GM18517 (cell line): Measurements from ENCODE around the gene VMP1.
A peak's percentile ranks its signal among the peaks of the same experiment; 100 is the strongest.
"Not testable (repeated sequence)": the region's sequence is repeated elsewhere in the genome, so short reads cannot be mapped to it uniquely, and the experiment has no call there.

ENCODE experiments used
- ATAC-seq: cut with Tn5 transposase; IDR thresholded peaks from one replicate; pipeline ENCODE4 v1.9.1; 2021; ENCODE audit warnings: mild to moderate bottlenecking, moderate library complexity; ENCODE audit not compliant: unreplicated experiment

The VMP1 gene

DNA sequence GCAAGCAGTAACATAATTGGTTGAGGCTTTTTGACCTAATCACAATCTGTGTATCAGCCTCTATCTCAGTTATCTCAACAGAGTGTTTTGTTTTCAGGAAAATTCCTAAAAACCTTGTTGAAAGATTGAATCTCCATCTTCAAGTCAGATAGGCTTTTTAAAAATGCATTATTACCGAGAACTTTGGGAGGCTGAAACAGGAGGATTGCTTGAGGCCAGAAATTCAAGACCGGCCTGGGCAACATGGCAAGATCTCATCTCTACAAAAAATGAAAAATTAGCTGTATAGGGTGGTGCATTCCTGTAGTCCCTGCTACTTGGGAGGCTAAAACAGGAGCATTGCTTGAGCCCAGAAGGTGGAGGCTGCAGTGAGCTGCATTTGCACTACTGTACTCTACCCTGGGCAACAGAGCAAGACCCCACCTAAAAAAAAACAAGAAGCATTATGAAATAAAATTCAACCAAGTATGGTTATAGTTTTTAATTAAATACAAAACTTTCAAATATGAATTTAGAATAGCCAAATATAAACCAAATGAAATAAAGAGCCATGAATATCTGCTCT, 68.4 kb downstream of the VMP1 start:
- ATAC-seq, result no peak

DNA sequence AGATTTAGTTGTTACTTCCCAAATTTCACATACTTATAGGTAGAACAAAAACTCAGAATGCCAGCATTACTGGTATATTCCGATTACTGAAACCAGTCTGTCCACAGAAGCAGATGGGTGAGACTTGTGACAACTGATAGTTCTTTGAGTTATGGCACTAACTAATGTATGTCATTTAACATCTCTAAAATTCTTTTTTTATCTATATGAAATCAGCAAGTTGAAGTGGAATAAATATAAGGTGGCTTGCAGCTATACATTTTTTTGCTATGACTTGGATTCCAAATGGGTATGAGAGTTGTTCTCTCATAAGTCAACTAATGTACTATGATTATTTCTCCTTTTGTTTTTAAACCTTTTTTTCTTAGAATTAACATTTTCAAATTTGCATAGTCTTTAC, 69.1 kb downstream of the VMP1 start:
- ATAC-seq, result no peak

DNA sequence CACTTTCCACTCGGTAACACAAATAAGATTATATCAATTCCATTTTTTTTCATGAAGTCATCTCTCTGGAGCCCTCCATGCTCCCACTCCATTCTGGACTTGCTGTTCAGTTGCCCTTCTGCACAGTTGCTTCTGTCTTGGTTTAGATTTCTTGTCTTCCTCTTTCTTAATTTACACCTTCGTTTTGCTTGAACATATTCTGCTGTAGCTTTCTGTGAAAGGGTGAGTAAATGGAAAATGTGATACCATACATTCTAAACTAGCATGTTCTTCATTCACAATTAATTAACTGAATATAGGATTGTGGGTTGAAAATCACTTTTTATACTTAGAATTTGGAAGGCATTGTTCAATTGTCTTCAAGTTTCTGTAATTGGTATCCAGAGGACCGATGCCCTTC, 69.6 kb downstream of the VMP1 start:
- ATAC-seq, result no peak

GRCh38 chr17:59778996-59779395, 71.5 kb downstream of the VMP1 start:
- ATAC-seq, result no peak

DNA sequence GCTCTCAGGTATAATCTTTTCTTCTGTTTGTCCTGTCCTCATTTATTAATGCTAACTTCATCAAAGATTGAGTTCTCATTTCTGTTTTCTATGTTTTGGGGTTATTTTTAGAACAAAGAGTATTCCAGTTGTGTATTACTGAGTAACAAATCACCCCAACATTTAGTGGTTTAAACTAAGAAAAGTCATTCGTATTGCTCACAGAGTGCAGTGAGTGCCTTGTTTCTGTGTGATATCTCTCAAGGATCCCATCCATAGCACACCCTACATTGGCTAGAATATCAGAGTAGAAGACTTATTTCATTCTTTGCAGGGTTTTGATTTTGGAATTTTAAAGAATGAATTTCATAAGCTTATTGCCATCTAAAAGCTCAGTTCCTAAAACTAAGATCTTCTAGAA, 72.1 kb downstream of the VMP1 start:
- ATAC-seq, result no peak

DNA sequence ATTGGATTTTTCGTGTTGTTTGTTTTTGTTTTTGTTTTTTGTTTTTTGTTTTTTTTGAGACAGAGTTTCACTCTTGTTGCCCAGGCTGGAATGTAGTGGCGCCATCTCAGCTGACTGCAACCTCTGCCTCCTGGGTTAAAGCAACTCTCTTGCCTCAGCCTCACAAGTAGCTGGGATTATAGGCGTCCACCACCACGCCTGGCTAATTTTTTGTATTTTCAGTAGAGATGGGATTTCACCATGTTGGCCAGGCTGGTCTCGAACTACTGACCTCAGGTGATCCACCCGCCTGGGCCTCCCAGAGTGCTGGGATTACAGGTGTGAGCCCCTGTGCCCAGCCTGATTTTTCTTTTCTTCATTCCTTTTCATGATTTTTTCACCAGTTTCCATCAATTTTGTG, 73.1 kb downstream of the VMP1 start:
- not testable (repeated sequence) for ATAC-seq

GRCh38 chr17:59783221-59784047, 76.0 kb downstream of the VMP1 start:
- ATAC-seq, result no peak

- ATAC-seq, result no peak
These were observed 77.8 kb downstream of the VMP1 start for GRCh38 chr17:59785091-59785799.

DNA sequence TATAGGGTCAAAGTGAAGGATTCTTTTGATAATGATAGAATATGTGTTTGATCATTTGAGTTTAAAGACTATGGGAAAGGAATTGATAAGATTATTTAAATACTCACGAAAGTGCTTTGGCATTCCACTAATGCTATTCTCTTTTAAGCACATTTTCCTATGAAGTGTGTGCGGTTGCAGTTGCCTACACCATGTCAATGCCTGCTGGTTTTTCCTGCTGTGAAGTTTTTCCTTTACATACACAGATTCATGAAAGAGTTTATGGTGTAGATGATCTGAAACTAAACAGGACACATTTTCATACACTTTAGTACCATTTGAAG, 78.7 kb downstream of the VMP1 start:
- ATAC-seq, result no peak

GRCh38 chr17:59786536-59787319, 79.3 kb downstream of the VMP1 start:
- peak; percentile 90 for ATAC-seq

DNA sequence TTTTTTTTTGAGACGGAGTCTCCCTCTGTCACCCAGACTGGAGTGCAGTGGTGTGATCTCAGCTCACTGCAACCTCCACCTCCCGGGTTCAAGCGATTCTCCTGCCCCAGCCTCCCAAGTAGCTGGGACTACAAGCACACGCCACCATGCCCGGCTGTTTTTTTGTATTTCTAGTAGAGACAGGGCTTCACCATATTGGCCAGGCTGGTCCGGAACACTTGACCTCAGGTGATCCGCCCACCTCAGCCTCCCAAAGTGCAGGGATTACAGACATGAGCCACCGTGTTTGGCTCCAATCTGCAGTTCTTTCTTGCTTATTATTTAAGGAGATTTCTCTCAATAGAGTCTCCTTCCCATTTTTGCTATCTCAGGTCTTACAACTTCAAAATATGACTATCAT, 82.4 kb downstream of the VMP1 start:
- not testable (repeated sequence) for ATAC-seq

DNA sequence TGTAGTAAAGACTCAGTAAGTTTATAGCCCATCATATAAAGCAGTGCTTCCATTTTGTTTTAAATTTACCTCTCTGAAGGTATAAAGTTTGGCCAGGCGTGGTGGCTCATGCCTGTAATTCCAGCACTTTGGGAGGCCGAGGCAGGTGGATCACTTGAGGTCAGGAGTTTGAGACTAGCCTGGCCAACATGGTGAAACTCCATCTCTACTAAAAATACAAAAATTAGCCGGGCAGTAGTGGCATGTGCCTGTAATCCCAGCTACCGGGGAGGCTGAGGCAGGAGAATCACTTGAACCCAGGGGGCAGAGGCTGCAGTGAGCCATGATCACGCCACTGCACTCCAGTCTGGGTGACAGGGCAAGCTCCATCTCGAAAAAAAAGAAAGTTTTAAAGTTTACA, 83.0 kb downstream of the VMP1 start:
- not testable (repeated sequence) for ATAC-seq

DNA sequence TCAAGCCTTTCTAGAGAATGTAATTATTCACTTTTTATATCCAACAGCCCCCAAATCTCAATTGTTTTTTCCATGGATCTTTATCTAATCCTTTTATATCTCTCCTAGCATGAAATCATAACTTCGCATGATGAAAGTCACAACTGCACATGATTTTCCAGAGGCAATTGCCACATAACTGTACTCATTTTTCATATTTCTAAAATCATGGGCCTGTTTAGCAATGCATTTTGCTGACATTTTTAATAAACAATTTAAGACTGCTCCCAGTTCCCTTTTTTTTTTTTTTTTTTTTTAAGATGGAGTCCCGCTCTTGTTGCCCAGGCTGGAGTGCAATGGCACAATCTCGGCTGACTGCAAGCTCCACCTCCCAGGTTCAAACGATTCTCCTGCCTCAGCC, 83.5 kb downstream of the VMP1 start:
- no peak for ATAC-seq

GRCh38 chr17:59791603-59792457, 84.4 kb downstream of the VMP1 start:
- no peak for ATAC-seq

DNA sequence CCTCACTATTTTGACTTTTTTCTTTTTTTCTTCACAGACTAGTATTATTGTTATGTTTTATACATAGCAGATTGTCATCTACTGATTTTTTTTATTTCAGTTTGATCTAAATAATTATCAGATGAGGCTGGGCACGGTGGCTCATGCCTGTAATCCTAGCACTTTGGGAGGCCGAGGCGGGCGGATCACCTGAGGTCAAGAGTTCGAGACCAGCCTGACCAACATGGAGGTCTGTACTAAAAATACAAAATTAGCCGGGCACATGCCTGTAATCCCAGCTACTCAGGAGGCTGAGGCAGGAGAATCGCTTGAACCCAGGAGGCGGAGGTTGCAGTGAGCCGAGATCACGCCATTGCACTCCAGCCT, 85.0 kb downstream of the VMP1 start:
- ATAC-seq, result not testable (repeated sequence)

DNA sequence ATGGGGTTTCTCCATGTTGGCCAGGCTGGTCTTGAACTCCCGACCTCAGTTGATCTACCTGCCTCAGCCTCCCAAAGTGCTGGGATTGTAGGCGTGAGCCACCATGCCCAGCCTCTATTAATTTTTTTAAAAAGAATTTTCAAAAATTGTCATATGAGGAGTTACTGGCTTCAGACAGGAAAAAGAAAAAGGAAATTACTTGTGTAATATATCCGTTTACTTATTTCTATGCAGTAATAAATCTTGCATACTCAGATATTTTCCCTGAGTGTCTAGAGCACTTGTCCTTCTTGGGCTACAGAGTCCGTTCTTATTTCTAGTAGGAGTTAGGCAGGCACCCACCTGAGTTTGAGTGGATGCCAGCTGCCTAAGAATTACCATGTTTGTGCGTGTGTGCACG, 85.8 kb downstream of the VMP1 start:
- no peak for ATAC-seq

GRCh38 chr17:59796138-59796537, 88.7 kb downstream of the VMP1 start:
- no peak for ATAC-seq

- ATAC-seq, result no peak
These were observed 89.3 kb downstream of the VMP1 start for GRCh38 chr17:59796785-59797205.

GRCh38 chr17:59798111-59798510, 90.7 kb downstream of the VMP1 start:
- ATAC-seq, result no peak

DNA sequence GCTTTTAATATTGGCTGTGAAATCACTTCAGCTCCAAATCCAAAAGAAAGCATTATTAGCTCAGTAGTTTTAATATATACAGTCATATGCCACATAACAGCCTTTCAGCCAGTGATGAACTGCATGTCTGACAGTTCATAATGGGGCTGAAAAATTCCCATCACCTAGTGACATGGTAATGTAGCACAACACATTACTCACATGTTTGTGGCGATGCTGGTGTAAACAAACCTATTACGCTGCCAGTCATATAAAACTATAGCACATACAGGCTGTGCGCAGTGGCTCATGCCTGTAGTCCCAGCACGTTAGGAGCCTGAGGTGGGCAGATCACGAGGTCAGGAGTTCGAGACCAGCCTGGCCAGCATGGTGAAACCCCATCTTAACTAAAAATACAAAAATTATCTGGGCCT, 93.1 kb downstream of the VMP1 start:
- no peak for ATAC-seq

DNA sequence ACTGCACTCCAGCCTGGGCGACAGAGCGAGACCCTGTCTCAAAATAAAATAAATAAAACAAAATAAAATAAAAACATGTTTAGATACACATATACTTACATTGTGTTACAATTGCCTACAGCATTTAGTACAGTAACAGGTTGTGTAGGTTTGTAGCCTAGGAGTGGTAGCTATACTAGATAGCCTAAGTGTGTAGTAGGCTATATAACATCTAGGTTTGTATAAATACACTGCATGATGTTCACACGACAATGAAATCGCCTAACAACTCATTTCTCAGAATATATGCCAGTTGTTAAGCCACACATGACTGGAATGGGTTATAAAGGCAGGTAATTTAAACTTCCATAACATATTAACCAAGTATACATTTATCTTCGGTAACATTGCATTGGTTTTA, 94.7 kb downstream of the VMP1 start:
- no peak for ATAC-seq
